ENCODE results near the gene FAM131C.

FAM131C gene

DNA sequence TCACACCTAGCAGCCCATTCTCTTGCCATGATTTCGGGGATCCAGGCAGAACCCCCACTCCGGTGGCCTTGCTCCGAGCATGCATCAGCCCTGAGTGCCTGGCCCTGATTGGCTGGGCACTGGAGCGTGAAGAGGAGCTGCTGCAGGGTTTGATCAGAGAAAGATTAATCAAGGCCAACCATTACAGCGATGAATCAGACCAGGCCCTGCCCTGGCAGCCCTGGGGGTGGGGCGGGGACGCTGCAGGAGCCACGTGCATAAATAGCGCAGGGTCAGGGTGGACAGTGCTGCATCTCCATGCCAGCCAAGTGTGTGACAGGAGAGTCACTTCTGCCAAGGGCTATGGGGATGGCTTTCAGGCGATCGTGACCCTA lies 3.4 kb upstream of the FAM131C start:
- Histone ChIP-seq H3K4me3 (replicated peaks; ENCODE audit: insufficient read depth, low read length) (no peak overlapping the region), H3K27ac (replicated peaks) (no peak overlapping the region), H3K27me3 (ENCODE audit: insufficient read depth, poor library complexity, severe bottlenecking) (peaks cover 23% of the 10 kb centered on the region)
- DNase-seq (ENCODE audit: low read depth in 1 of 2, low spot score in 1 of 2) = no peak
- TF ChIP-seq CTCF (IDR thresholded peaks at IDR 0.05; ENCODE audit: insufficient read depth, low read length) (no peak), REST (IDR thresholded peaks at IDR 0.05; ENCODE audit: insufficient replicate concordance, low read depth) (no peak)

DNA sequence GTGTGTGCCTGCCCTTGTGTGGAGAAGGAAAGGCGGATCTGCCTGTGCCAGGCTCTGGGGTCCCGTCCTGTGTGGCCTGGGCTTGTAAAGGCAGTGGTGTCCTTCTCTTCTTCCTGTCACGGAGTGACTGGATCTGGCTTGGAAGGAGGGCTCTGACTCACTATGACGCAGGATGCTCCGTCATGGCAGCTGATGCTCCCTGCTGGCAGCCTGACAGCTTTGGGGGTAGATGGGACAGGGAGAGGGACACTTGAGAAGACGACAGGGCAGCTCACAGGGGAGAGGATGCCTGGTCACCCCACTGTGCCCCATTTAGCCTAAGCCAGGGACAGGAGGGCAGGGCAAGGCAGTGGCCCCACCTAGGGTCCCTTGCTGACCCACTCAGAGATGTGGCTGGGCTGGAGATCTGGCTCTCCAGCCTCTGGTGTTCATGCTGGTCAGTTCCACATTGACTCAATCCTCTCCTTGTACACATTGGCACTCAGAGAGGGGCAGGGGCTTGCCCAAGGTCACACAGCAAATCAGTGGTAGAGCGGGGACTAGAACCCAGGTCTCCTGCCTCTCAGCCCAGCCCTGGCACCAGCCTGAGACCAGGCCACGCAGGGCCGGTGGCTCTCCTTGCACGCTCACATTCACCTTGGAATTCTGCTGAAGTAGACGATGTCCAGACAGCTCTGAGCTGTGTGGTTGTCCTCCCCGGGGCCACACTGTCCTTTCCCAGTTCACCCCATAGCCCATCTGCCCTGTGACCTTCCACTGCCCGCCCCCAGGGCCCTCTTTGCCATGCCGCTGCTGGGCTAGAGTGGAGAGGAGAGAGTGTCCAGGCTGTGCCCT lies 2.8 kb upstream of the FAM131C start:
- no peak overlapping the region for H3K27ac ChIP-seq (replicated peaks)
- no peak for DNase-seq (ENCODE audit: low read depth in 1 of 2, low spot score in 1 of 2)

More for the DNA sequence above, 2.8 kb upstream of the FAM131C start:
- TF ChIP-seq POLR2AphosphoS5 (IDR thresholded peaks at IDR 0.05; ENCODE audit: low read depth) (no peak), SPI1 (IDR thresholded peaks at IDR 0.05; ENCODE audit: borderline replicate concordance, low read depth) (no peak), GABPA (IDR thresholded peaks at IDR 0.05; ENCODE audit: low read depth) (no peak), REST (IDR thresholded peaks at IDR 0.05; ENCODE audit: insufficient replicate concordance, low read depth) (no peak), CTCF (IDR thresholded peaks at IDR 0.05; ENCODE audit: insufficient read depth, low read length) (no peak)
- no peak overlapping the region for H3K4me3 ChIP-seq (replicated peaks; ENCODE audit: insufficient read depth, low read length)
- peaks cover 24% of the 10 kb centered on the region for H3K27me3 ChIP-seq (ENCODE audit: insufficient read depth, poor library complexity, severe bottlenecking)
